NT2/D1 (cell line): ENCODE results near the gene BAIAP2L2.
"Not testable (repeated sequence)": the region's sequence is repeated elsewhere in the genome, so short reads cannot be mapped to it uniquely, and the experiment has no call there.

Source experiments
- YY1 ChIP-seq: IDR thresholded peaks from 2 replicates; pipeline ENCODE4 v1.6.1; 2011; ENCODE audit not compliant: insufficient read length, insufficient read depth
- ZNF274 ChIP-seq: IDR thresholded peaks from 2 replicates; pipeline ENCODE4 v1.6.1; 2011; ENCODE audit warnings: mild to moderate bottlenecking, low read depth, low read length

- not testable (repeated sequence) for TF ChIP-seq YY1, ZNF274
Observed at GRCh38 chr22:38117556-38117955, 7.1 kb upstream of the BAIAP2L2 start.
